IPS DF 4.7 (cell line): ENCODE data around the gene IGFBPL1.

Source experiments
- DNase-seq: peaks from one replicate; pipeline ENCODE4 v3.0.0-alpha.2; 2013; ENCODE audit warnings: low spot score; ENCODE audit errors: extremely low read depth

Gene IGFBPL1

GRCh38 chr9:38357350-38358114 lies 66.7 kb downstream of the IGFBPL1 start:
- no peak for DNase-seq

- no peak for DNase-seq
These were observed 67.4 kb downstream of the IGFBPL1 start for GRCh38 chr9:38356851-38357250.
